Liver (tissue), 4 donors: ENCODE data around the gene SLC5A6. TPM values are rescaled to one million over a fixed set of nuclear protein-coding genes. Genes with fewer than 3 reads are reported as not detected.

ENCODE experiments used
- polyA plus RNA-seq, 2 donors: library from polyadenylated mRNA; stranded (reverse) in 1 of 2; unstranded in 1 of 2; fragments of 200-250 nt in 1 of 2; fragments of >200 nt in 1 of 2; fragmentation: Nextera tagmentation in 1 of 2; extraction: Ambion mirVana in 1 of 2; gene quantifications; one replicate each; pipeline versions ENCODE4 v1.2.1 to v1.2.3, GENCODE V29; 2013 to 2015
- total RNA-seq, 2 donors: library from RNA; depleted of rRNA; stranded (reverse); fragments of >200 nt; gene quantifications; one replicate each; pipeline ENCODE4 v1.2.3, GENCODE V29; 2014
- donor health status: healthy.
- donor health status: healthy.
- donor health status: healthy.

SLC5A6 gene
- total and polyA plus RNA-seq, 4 donors, result 12.5 to 217 (median 73.0) TPM

Other genes with a start within 250 kb of the SLC5A6 start
- gene MAPRE3, start 241.6 kb downstream of the SLC5A6 start, total RNA-seq, result 1 to 10 TPM; 1.0 to 8.1 TPM
- gene MAPRE3, start 241.6 kb downstream of the SLC5A6 start, polyA plus RNA-seq, result 10 to 100 TPM; 11.5 to 15.8 TPM
- gene TMEM214, start 179.3 kb downstream of the SLC5A6 start, total RNA-seq, result 10 to 100 TPM; 17.1 to 48.4 TPM
- gene TMEM214, start 179.3 kb downstream of the SLC5A6 start, polyA plus RNA-seq, result 10 to 100 TPM; 28.3 to 53.4 TPM
- 1 to 10 TPM; 4.7 to 9.0 TPM for gene AGBL5, start 160.6 kb downstream of the SLC5A6 start, total RNA-seq
- 1 to 10 TPM; 3.2 to 5.0 TPM for gene AGBL5, start 160.6 kb downstream of the SLC5A6 start, polyA plus RNA-seq
- gene OST4, start 140.6 kb downstream of the SLC5A6 start, total RNA-seq, result 100 to 1,000 TPM in 1 of 2 donors, 10 to 100 TPM in 1; 94.8 to 186 TPM
- gene OST4, start 140.6 kb downstream of the SLC5A6 start, polyA plus RNA-seq, result 100 to 1,000 TPM; 227 to 377 TPM
- gene EMILIN1, start 133.7 kb downstream of the SLC5A6 start, total RNA-seq, result 10 to 100 TPM; 24.8 to 26.1 TPM
- gene EMILIN1, start 133.7 kb downstream of the SLC5A6 start, polyA plus RNA-seq, result 10 to 100 TPM in 1 of 2 donors, 1 to 10 TPM in 1; 3.4 to 23.1 TPM
- gene KHK, start 125.5 kb downstream of the SLC5A6 start, total RNA-seq, result 100 to 1,000 TPM in 1 of 2 donors, 10 to 100 TPM in 1; 26.1 to 152 TPM
- gene KHK, start 125.5 kb downstream of the SLC5A6 start, polyA plus RNA-seq, result 100 to 1,000 TPM; 223 to 462 TPM
- 10 to 100 TPM in 1 of 2 donors, under 1 TPM in 1; 0.98 to 10.3 TPM for gene CGREF1, start 93.1 kb downstream of the SLC5A6 start, total RNA-seq
- 10 to 100 TPM; 13.0 to 16.1 TPM for gene CGREF1, start 93.1 kb downstream of the SLC5A6 start, polyA plus RNA-seq
- gene ABHD1, start 88.5 kb downstream of the SLC5A6 start, total RNA-seq, result under 1 TPM; 0.09 to 0.67 TPM
- gene ABHD1, start 88.5 kb downstream of the SLC5A6 start, polyA plus RNA-seq, result 1 to 10 TPM in 1 of 2 donors, under 1 TPM in 1; 0.54 to 2.0 TPM
- 10 to 100 TPM; 21.5 to 81.4 TPM for gene PREB, start 77.6 kb downstream of the SLC5A6 start, total RNA-seq
- 10 to 100 TPM; 40.3 to 98.4 TPM for gene PREB, start 77.6 kb downstream of the SLC5A6 start, polyA plus RNA-seq
- gene PRR30, start 72.9 kb downstream of the SLC5A6 start, total RNA-seq, result not detected
- gene PRR30, start 72.9 kb downstream of the SLC5A6 start, polyA plus RNA-seq, result not detected
- under 1 TPM; under 0.01 to 0.05 TPM for gene TCF23, start 63.3 kb downstream of the SLC5A6 start, total RNA-seq
- gene TCF23, start 63.3 kb downstream of the SLC5A6 start, polyA plus RNA-seq, result under 1 TPM in 1 of 2 donors, not detected in 1; 0.02 TPM
- 10 to 100 TPM; 44.9 to 48.6 TPM for gene ATRAID, start 227 bp downstream of the SLC5A6 start, total RNA-seq
- gene ATRAID, start 227 bp downstream of the SLC5A6 start, polyA plus RNA-seq, result 10 to 100 TPM; 49.3 to 77.5 TPM
- 10 to 100 TPM; 18.7 to 23.2 TPM for gene CAD, start 5.1 kb upstream of the SLC5A6 start, total RNA-seq
- 1 to 10 TPM; 6.3 to 8.4 TPM for gene CAD, start 5.1 kb upstream of the SLC5A6 start, polyA plus RNA-seq
- not detected for gene SLC30A3, start 50.8 kb upstream of the SLC5A6 start, total RNA-seq
- under 1 TPM in 1 of 2 donors, not detected in 1; 0.20 TPM for gene SLC30A3, start 50.8 kb upstream of the SLC5A6 start, polyA plus RNA-seq
- not detected for gene DNAJC5G, start 63.2 kb upstream of the SLC5A6 start, total RNA-seq
- gene DNAJC5G, start 63.2 kb upstream of the SLC5A6 start, polyA plus RNA-seq, result not detected
- not detected for gene TRIM54, start 70.2 kb upstream of the SLC5A6 start, total RNA-seq
- gene TRIM54, start 70.2 kb upstream of the SLC5A6 start, polyA plus RNA-seq, result under 1 TPM in 1 of 2 donors, not detected in 1; 0.03 TPM
- under 1 TPM in 1 of 2 donors, not detected in 1; 0.25 TPM for gene UCN, start 96.2 kb upstream of the SLC5A6 start, total RNA-seq
- under 1 TPM; 0.42 to 0.83 TPM for gene UCN, start 96.2 kb upstream of the SLC5A6 start, polyA plus RNA-seq
- gene MPV17, start 110.8 kb upstream of the SLC5A6 start, total RNA-seq, result 10 to 100 TPM; 13.9 to 29.6 TPM
- gene MPV17, start 110.8 kb upstream of the SLC5A6 start, polyA plus RNA-seq, result 10 to 100 TPM; 17.7 to 26.0 TPM
- gene GTF3C2, start 144.5 kb upstream of the SLC5A6 start, total RNA-seq, result 10 to 100 TPM; 16.4 to 20.6 TPM
- gene GTF3C2, start 144.5 kb upstream of the SLC5A6 start, polyA plus RNA-seq, result 10 to 100 TPM in 1 of 2 donors, 1 to 10 TPM in 1; 9.7 to 13.0 TPM
- 10 to 100 TPM; 10.5 to 18.9 TPM for gene EIF2B4, start 158.1 kb upstream of the SLC5A6 start, total RNA-seq
- gene EIF2B4, start 158.1 kb upstream of the SLC5A6 start, polyA plus RNA-seq, result 10 to 100 TPM; 22.6 to 25.8 TPM
- gene SNX17, start 158.3 kb upstream of the SLC5A6 start, total RNA-seq, result 10 to 100 TPM; 53.7 to 65.3 TPM
- 10 to 100 TPM; 57.7 to 60.5 TPM for gene SNX17, start 158.3 kb upstream of the SLC5A6 start, polyA plus RNA-seq
- gene ZNF513, start 168.5 kb upstream of the SLC5A6 start, total RNA-seq, result 1 to 10 TPM; 7.9 to 9.3 TPM
- 10 to 100 TPM in 1 of 2 donors, 1 to 10 TPM in 1; 2.9 to 11.2 TPM for gene ZNF513, start 168.5 kb upstream of the SLC5A6 start, polyA plus RNA-seq
- gene PPM1G, start 197.3 kb upstream of the SLC5A6 start, total RNA-seq, result 10 to 100 TPM; 28.9 to 45.5 TPM
- gene PPM1G, start 197.3 kb upstream of the SLC5A6 start, polyA plus RNA-seq, result 10 to 100 TPM; 26.4 to 37.3 TPM
- gene NRBP1, start 216.4 kb upstream of the SLC5A6 start, total RNA-seq, result 10 to 100 TPM; 51.5 to 56.9 TPM
- 10 to 100 TPM; 34.3 to 40.5 TPM for gene NRBP1, start 216.4 kb upstream of the SLC5A6 start, polyA plus RNA-seq
- gene KRTCAP3, start 230.1 kb upstream of the SLC5A6 start, total RNA-seq, result 1 to 10 TPM; 1.8 to 2.8 TPM
- gene KRTCAP3, start 230.1 kb upstream of the SLC5A6 start, polyA plus RNA-seq, result 10 to 100 TPM in 1 of 2 donors, 1 to 10 TPM in 1; 6.7 to 12.7 TPM